Peyer's patch (tissue), 4 donors: ENCODE data around the gene SPR. TPM values are rescaled to one million over a fixed set of nuclear protein-coding genes. Genes with fewer than 3 reads are reported as not detected.

ENCODE experiments used
- DNase-seq, 3 donors: peaks; one replicate each; pipeline ENCODE4 v3.0.0-alpha.2; 2017 to 2019
- H3K27ac ChIP-seq, 4 donors: fragments of 200-600 bp; sonication (generic); one replicate each; pipeline ENCODE4 v1.5.1; 2016 to 2019
- H3K27me3 ChIP-seq, 2 donors: fragments of 200-600 bp; sonication (generic); one replicate each; pipeline ENCODE4 v1.5.1; 2019
- H3K36me3 ChIP-seq, 3 donors: fragments of 200-600 bp; sonication (generic); one replicate each; pipeline ENCODE4 v1.5.1; 2016 to 2019
- H3K4me1 ChIP-seq, 4 donors: fragments of 200-600 bp; sonication (generic); one replicate each; pipeline ENCODE4 v1.5.1; 2016 to 2019
- H3K4me3 ChIP-seq, 4 donors: fragments of 200-600 bp; sonication (generic); 1 replicate in 3 of 4; 2 replicates in 1 of 4; pipeline ENCODE4 v1.5.1; 2016 to 2019; ENCODE audit warnings: mild to moderate bottlenecking in 1 of 4
- H3K9me3 ChIP-seq, 4 donors: fragments of 200-600 bp; sonication (generic); one replicate each; pipeline ENCODE4 v1.5.1; 2016 to 2019; ENCODE audit warnings: mild to moderate bottlenecking in 1 of 4
- POLR2A ChIP-seq, 2 donors: fragments of 450-650 bp; IDR thresholded peaks; one replicate each; pipeline ENCODE4 v1.5.1; 2017; ENCODE audit warnings: antibody characterized with exemption in 2 of 2, mild to moderate bottlenecking in 2 of 2, moderate library complexity in 2 of 2
- total RNA-seq, 4 donors: library from RNA; depleted of rRNA; stranded (reverse); fragments of >200 nt; gene quantifications; one replicate each; pipeline ENCODE4 v1.1.0, GENCODE V29; 2016
- TF ChIP-seq, protein P1 (sequence below), 6 experiments: fragments of 450-650 bp in 4 of 6; fragments of 200-600 bp in 2 of 6; sonication (generic) in 1 of 6; IDR thresholded peaks; one replicate each; pipeline ENCODE4 v1.5.1; 2017 to 2019; ENCODE audit warnings: antibody characterized with exemption in 6 of 6, mild to moderate bottlenecking in 3 of 6, moderate library complexity in 1 of 6

SPR gene
- total RNA-seq, 4 donors from 2014 or later: 28.1 to 66.0 (median 52.1) TPM

DNA sequence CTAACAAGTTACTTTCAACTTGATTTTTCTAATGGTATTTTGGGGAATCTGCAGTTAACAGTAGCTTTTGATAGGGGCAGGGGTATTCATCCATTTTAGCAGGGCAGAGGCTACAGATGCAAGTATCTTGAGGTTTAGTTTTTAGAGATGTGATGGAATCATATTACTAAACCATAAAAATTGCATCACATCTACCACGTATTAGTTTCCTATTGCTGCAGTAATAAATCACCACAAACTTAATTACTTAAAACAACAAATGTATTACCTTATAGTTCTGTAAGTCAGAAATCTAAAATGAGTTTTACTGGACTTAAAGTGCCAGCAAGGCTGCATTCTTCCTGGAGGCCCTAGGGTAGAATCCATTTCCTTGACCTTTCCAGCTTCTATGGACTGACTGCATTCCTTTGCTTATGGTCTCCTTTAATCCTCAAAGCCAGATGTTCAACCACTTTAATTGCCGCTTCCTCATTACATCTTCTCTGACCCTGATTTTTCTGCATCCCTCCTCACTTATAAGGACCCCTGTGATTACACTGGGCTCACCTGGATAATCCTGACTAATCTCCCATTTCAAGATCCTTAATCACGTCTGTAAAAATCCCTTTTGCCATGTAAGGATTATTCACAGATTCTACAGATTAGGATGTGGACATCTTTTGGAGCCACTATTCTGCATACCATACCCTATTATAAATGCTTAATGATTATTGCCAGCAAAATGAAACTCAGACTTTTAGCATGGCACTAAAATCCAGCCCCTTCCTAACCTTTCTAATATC is 39.5 kb upstream of the SPR start:
- H3K4me3 ChIP-seq: no peak overlapping the region
- TF ChIP-seq POLR2A (IDR thresholded peaks at IDR 0.05): no peak
- TF ChIP-seq, protein P1, sequence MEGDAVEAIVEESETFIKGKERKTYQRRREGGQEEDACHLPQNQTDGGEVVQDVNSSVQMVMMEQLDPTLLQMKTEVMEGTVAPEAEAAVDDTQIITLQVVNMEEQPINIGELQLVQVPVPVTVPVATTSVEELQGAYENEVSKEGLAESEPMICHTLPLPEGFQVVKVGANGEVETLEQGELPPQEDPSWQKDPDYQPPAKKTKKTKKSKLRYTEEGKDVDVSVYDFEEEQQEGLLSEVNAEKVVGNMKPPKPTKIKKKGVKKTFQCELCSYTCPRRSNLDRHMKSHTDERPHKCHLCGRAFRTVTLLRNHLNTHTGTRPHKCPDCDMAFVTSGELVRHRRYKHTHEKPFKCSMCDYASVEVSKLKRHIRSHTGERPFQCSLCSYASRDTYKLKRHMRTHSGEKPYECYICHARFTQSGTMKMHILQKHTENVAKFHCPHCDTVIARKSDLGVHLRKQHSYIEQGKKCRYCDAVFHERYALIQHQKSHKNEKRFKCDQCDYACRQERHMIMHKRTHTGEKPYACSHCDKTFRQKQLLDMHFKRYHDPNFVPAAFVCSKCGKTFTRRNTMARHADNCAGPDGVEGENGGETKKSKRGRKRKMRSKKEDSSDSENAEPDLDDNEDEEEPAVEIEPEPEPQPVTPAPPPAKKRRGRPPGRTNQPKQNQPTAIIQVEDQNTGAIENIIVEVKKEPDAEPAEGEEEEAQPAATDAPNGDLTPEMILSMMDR (IDR thresholded peaks at IDR 0.05): no peak
- no peaks in the 10 kb centered on the region for H3K36me3 ChIP-seq
- no peaks in the 10 kb centered on the region for H3K27me3 ChIP-seq
- DNase-seq: no peak
- H3K27ac ChIP-seq: no peak overlapping the region
- no peaks in the 10 kb centered on the region for H3K9me3 ChIP-seq
- H3K4me1 ChIP-seq: no peaks in the 10 kb centered on the region

DNA sequence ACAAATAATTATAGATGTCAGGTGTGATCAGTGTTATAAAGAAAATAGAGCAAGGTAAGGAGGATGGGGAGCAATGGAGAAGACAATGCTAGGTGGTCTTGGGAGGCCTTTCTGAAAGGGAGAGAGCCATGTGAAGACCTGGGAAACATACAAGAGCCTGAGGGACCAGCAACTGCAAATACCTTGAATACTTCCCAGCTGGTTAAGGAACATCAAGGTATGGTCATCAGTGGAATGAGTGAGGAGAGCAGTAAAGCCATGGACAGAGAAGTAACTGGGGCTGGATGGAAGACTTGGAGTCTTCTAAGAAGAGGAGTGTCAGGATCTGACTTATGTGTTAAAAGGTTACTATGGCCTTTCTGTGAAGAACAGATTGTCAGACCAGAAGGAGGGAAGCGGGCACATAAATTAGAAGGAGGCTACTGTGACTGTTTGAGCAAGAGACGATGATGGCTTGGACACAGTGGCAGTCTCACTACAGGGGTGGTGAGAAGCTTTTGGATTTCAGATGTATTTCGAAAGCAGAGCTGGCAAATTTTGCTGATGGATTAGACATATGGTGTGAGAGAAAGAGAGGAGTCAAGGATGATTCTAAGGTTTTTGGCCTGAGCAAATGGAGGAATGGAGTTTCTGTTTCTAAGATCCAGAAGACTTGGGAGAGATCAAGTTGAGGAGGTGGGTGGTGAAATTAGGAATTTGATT is 38.6 kb upstream of the SPR start:
- no peak for DNase-seq

DNA sequence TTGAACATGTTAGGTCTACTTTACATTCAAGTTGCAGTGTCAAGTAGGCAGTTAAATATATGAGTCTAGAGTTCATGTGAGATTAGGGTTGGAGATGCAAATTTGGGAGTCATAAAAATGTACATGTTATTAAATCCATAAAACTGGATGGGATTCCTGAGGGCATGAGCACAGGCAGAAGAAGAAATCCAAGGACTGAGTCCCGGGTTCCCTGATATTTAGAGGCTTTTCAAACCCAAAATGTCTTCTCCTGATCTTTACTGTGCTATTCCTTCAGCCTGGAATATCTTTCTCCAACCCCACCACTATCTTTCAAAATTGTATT is 38.1 kb upstream of the SPR start:
- no peak overlapping the region for H3K27ac ChIP-seq
- no peaks in the 10 kb centered on the region for H3K27me3 ChIP-seq
- H3K36me3 ChIP-seq: no peaks in the 10 kb centered on the region
- DNase-seq: no peak
- H3K9me3 ChIP-seq: no peaks in the 10 kb centered on the region
- no peak overlapping the region for H3K4me3 ChIP-seq
- no peak for TF ChIP-seq POLR2A (IDR thresholded peaks at IDR 0.05)
- TF ChIP-seq, protein P1 (IDR thresholded peaks at IDR 0.05): no peak
- no peaks in the 10 kb centered on the region for H3K4me1 ChIP-seq

More for the DNA sequence above, 38.6 kb upstream of the SPR start:
- Histone ChIP-seq H3K4me3 (no peak overlapping the region), H3K27me3 (no peaks in the 10 kb centered on the region), H3K27ac (no peak overlapping the region), H3K36me3 (no peaks in the 10 kb centered on the region), H3K9me3 (no peaks in the 10 kb centered on the region), H3K4me1 (no peaks in the 10 kb centered on the region)
- TF ChIP-seq POLR2A (IDR thresholded peaks at IDR 0.05): no peak
- TF ChIP-seq, protein P1 (IDR thresholded peaks at IDR 0.05): no peak

DNA sequence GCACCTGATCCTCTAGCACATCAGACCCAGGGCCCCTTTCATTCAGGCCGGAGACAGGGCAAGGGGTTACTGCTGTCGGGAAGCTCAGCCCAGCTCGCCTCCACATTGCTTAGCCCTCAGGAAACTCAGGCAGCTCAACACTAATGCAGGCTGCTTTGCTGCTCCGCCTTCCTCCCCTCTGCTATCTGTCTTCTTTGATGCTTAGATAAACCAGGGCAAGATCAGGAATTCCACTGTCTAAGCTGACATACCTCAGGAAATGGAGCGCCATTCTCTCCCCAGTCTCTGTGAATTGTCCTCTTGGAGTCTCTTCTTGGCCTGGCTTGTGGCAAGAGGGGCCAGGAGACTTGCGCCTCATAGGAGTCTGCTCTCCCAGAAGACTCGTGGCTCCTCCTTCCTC is 35.9 kb upstream of the SPR start:
- H3K27ac ChIP-seq: no peak overlapping the region
- no peaks in the 10 kb centered on the region for H3K9me3 ChIP-seq
- H3K4me1 ChIP-seq: no peaks in the 10 kb centered on the region
- TF ChIP-seq, protein P1 (IDR thresholded peaks at IDR 0.05): no peak
- no peak for TF ChIP-seq POLR2A (IDR thresholded peaks at IDR 0.05)
- H3K27me3 ChIP-seq: no peaks in the 10 kb centered on the region
- no peaks in the 10 kb centered on the region for H3K36me3 ChIP-seq
- no peak for DNase-seq
- no peak overlapping the region for H3K4me3 ChIP-seq

DNA sequence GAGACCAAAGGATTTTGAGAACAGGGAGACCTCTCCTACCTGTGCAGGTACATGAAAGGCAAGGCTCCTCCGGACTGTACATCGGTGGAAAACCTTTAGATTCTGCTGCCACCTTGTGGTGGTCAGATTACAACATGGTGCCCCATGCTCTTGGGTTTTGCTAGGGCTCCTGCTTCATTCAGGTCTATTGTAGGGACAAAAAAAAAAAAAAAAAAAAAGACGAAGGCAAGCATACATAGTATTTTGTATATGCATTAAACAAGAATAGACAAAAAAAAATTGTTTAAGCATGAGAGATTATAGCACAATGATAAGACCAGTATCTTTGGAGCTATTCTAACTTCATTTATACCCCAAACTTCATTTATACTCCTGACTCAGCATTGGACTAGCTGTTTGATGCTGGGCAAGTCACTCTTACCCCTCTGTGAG is 27.4 kb upstream of the SPR start:
- H3K36me3 ChIP-seq: no peaks in the 10 kb centered on the region

More for the DNA sequence above, 27.4 kb upstream of the SPR start:
- DNase-seq: peak in 2 of 3 donors; percentile 35 to 87
- Histone ChIP-seq H3K4me1 (peaks cover 0 to 10% (median 3%) of the 10 kb centered on the region in 4 donors), H3K4me3 (no peak overlapping the region), H3K27ac (no peak overlapping the region), H3K9me3 (no peaks in the 10 kb centered on the region), H3K27me3 (no peaks in the 10 kb centered on the region)
- no peak for TF ChIP-seq POLR2A (IDR thresholded peaks at IDR 0.05)
- TF ChIP-seq, protein P1 (IDR thresholded peaks at IDR 0.05): peak in 5 of 6 experiments; percentile 15 to 74 (median 66)
